B cell (primary cell): ENCODE measurements around the gene ARL14EPL.
"Not testable (repeated sequence)": the region's sequence is repeated elsewhere in the genome, so short reads cannot be mapped to it uniquely, and the experiment has no call there.

Experiments used
- CTCF ChIP-seq: fragments of 200-600 bp; IDR thresholded peaks from one replicate; pipeline ENCODE4 v1.8.0; 2022; ENCODE audit warnings: antibody characterized with exemption, mild to moderate bottlenecking
- EZH2 ChIP-seq: IDR thresholded peaks from 2 replicates; pipeline ENCODE4 v1.6.1; 2012; ENCODE audit warnings: borderline replicate concordance, low read depth, mild to moderate bottlenecking, moderate library complexity, low read length; ENCODE audit not compliant: insufficient read depth, poor library complexity, severe bottlenecking

GRCh38 chr5:116086309-116086708 is 54.0 kb downstream of the ARL14EPL start:
- TF ChIP-seq CTCF, EZH2: not testable (repeated sequence)
